Kidney epithelial cell (primary cell): ENCODE results near the gene RNF227. TPM values are rescaled to one million over a fixed set of nuclear protein-coding genes. Genes with fewer than 3 reads are reported as not detected.

Experiments used
- DNase-seq: peaks from one replicate; pipeline ENCODE4 v3.0.0-alpha.2; 2010; ENCODE audit warnings: low read depth
- H3K27me3 ChIP-seq: 2 replicates; pipeline ENCODE4 v1.6.0; 2011; ENCODE audit warnings: low read length; ENCODE audit not compliant: control insufficient read depth, insufficient read depth
- H3K36me3 ChIP-seq: 2 replicates; pipeline ENCODE4 v1.5.1; 2011; ENCODE audit warnings: low read length; ENCODE audit not compliant: control insufficient read depth, insufficient read depth
- H3K4me3 ChIP-seq: 2 replicates; pipeline ENCODE4 v1.5.1; 2011; ENCODE audit warnings: low read depth, mild to moderate bottlenecking, control low read depth, low read length
- CTCF ChIP-seq: IDR thresholded peaks from 2 replicates; pipeline ENCODE4 v1.5.1; 2011; ENCODE audit warnings: mild to moderate bottlenecking, moderate library complexity, low read length, control low read depth, inconsistent platforms; ENCODE audit not compliant: insufficient read depth, poor library complexity, severe bottlenecking
- total RNA-seq: library from RNA; depleted of rRNA; stranded (reverse); fragments of >200 nt; gene quantifications from 2 replicates; pipeline ENCODE4 v1.2.3, GENCODE V29; 2015

RNF227 gene
- total RNA-seq, 1 donor from 2014 or later: 1.5 TPM

DNA sequence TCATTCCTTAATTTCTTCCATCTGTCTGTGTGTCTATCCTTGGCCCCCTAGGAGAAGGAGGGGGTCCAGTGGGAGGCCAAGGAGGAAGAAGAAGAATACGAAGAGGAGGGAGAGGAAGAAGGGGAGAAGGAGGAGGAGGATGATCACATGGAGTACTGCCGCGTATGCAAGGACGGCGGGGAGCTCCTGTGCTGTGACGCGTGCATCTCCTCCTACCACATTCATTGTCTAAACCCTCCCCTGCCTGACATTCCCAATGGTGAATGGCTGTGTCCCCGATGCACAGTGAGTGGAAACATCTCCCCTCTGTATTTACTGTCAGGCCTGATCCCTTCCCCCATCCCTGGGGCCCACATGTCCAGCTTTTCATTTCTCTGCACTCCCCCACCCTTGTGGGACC is 21.2 kb downstream of the RNF227 start:
- H3K4me3 ChIP-seq: no peak overlapping the region
- DNase-seq: no peak

DNA sequence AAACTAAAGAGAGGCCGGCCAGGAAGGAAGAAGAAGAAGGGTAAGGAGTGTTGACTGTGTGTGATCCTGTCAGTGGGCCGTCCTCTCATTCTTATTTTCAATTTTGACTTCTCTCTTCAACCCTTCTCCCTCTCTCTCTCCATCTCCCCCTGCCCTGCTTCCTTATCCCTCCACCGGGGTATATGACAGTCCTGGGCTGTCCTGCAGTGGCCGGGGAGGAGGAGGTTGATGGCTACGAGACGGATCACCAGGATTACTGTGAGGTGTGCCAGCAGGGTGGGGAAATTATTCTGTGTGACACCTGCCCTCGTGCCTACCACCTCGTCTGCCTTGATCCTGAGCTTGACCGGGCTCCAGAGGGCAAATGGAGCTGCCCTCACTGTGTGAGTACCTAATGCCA is 21.9 kb downstream of the RNF227 start:
- no peak for DNase-seq
- no peaks in the 10 kb centered on the region for H3K27me3 ChIP-seq
- H3K4me3 ChIP-seq: no peak overlapping the region
- peaks cover 10% of the 10 kb centered on the region for H3K36me3 ChIP-seq
- no peak for TF ChIP-seq CTCF

More for the DNA sequence above, 21.2 kb downstream of the RNF227 start:
- no peak for TF ChIP-seq CTCF
- Histone ChIP-seq H3K27me3 (no peaks in the 10 kb centered on the region), H3K36me3 (peaks cover 10% of the 10 kb centered on the region)

DNA sequence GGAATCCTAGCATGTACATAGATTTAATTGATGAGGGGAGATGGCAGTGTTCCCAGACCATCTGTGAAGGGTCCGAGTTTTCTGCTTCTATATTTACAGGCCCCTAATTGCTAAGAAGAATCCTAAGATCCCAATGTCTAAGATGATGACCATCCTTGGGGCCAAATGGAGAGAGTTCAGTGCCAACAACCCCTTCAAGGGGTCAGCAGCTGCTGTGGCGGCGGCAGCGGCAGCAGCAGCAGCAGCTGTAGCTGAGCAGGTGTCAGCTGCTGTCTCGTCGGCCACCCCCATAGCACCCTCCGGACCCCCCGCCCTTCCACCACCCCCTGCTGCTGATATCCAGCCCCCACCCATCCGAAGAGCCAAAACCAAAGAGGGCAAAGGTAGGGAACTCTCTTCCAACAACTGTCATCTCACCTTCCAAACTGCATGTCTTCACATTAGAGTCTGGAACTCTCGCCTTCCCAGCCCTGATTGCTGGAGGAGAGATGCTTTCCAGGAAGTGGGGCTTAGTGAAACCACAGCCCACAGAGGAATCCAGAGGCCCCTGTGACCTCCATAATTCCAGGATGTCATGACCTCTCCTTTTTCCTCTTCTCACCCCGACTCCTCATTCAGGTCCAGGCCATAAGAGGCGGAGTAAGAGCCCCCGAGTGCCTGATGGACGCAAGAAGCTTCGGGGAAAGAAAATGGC is 22.8 kb downstream of the RNF227 start:
- no peak for DNase-seq
- no peak for TF ChIP-seq CTCF
- Histone ChIP-seq H3K36me3 (peaks cover 10% of the 10 kb centered on the region), H3K4me3 (no peak overlapping the region), H3K27me3 (no peaks in the 10 kb centered on the region)

DNA sequence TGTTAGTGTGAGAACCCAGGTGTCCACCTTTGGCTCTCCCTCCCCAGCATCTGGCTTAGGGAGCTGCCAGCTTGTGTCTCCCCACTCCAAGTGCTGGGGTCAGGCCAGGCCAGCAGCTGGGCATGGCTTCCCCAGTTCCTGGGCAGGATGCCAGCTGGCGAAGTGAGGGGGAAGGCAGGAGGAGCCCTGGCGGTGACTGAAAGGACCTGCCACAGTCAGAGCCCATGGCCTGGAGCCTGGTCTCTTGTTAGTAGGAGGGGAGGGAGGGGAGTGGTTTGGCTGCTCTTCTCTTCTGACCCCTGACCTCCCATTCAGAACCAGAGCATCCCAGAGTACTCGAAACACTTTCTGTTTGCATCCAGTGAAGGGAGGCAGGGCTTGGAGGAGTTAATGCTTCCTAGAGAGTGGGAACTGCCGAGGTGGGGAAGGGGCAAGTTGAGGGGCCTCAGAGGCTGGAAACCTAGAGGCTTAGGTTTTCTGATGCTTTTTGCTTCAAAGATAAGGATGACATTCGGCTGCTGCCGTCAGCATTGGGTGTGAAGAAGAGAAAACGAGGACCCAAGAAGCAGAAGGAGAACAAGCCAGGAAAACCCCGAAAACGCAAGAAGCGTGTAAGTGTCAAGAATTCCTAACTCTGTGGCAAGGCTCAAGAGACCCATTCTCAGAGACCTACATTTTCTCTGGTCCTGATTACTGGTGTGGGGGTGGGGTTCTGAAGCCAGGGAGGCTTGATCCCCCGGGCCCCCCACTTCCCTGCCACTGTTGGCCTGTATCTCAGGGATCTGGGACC is 26.7 kb downstream of the RNF227 start:
- Histone ChIP-seq H3K36me3 (peaks cover 9% of the 10 kb centered on the region), H3K27me3 (no peaks in the 10 kb centered on the region), H3K4me3 (no peak overlapping the region)
- peak; percentile 46 for TF ChIP-seq CTCF
- peak; percentile 67 for DNase-seq

DNA sequence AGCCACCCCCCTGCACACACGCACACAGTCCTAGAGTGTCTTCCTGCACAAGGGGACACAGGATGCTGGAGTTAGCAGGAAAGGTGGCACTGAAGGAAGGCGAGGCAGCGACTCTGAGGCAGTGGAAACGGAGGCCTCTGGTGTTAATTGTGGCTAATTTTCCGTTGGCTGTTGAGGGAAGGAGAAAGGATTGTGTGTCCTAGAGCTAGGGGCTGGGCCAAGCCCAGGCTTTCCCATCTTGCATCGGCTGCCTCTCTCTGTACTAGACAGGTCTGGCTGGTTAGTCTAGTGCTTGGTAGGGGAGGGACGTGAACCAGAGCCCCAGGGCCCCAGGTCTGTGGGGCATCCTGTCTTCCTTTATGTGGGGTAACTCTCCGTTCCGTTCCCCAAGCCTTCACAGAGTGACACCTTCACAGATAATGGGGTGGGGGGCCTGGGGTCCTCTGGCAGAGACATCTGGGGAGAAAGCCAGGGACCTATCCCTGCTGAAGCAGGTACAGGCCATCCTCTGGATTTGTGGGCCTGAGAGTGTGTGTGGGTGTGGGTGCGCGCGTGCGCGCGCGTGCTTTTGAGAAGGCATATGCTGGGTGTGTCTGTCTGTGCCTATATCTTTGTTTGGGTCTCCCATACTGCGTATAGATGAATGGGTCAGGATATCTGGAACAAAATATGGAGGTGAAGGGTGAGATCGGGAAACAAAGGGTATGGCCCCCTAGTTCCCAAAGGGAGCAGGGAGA is 27.7 kb downstream of the RNF227 start, which contains the start of gene CHD3:
Gene CHD3, plus strand, starts transcription at position 606 of the 737 bp plus-strand sequence. CDS start 212 bp downstream, outside the sequence.
- Histone ChIP-seq H3K27me3 (no peaks in the 10 kb centered on the region), H3K36me3 (peaks cover 6% of the 10 kb centered on the region), H3K4me3 (peak within 1 kb of the TSS; percentile 36)
- no peak for DNase-seq
- TF ChIP-seq CTCF: no peak
